IPS DF 4.7 (cell line): ENCODE measurements around the gene TSPAN15.

Experiments used
- DNase-seq: peaks from one replicate; pipeline ENCODE4 v3.0.0-alpha.2; 2013; ENCODE audit warnings: low spot score; ENCODE audit errors: extremely low read depth

The TSPAN15 gene

GRCh38 chr10:69416695-69417094 is 34.6 kb upstream of the TSPAN15 start, which contains the start of gene TACR2:
TSS of gene TACR2 (minus strand) at chr10:69416918. CDS start at chr10:69416323, 595 bp downstream.
- DNase-seq, result no peak

- DNase-seq, result no peak
Measured at GRCh38 chr10:69417542-69417941, 33.7 kb upstream of the TSPAN15 start.

- no peak for DNase-seq
Measured at GRCh38 chr10:69418052-69418752, 33.1 kb upstream of the TSPAN15 start.

- DNase-seq, result no peak
Measured at GRCh38 chr10:69419096-69419743, 32.0 kb upstream of the TSPAN15 start.

GRCh38 chr10:69419744-69420126 is 31.5 kb upstream of the TSPAN15 start:
- no peak for DNase-seq

- no peak for DNase-seq
Measured at GRCh38 chr10:69421611-69422308, 29.5 kb upstream of the TSPAN15 start.

- DNase-seq, result no peak
Measured at GRCh38 chr10:69422676-69423075, 28.6 kb upstream of the TSPAN15 start.

- DNase-seq, result no peak
Measured at GRCh38 chr10:69425041-69425440, 26.2 kb upstream of the TSPAN15 start.

- no peak for DNase-seq
Measured at GRCh38 chr10:69425511-69426298, 25.6 kb upstream of the TSPAN15 start.

- DNase-seq, result no peak
Measured at GRCh38 chr10:69426376-69426727, 24.9 kb upstream of the TSPAN15 start.

GRCh38 chr10:69428165-69428564 is 23.1 kb upstream of the TSPAN15 start:
- DNase-seq, result no peak

GRCh38 chr10:69434169-69434568 is 17.1 kb upstream of the TSPAN15 start:
- no peak for DNase-seq

GRCh38 chr10:69434926-69435325 is 16.3 kb upstream of the TSPAN15 start:
- no peak for DNase-seq

- DNase-seq, result no peak
Measured at GRCh38 chr10:69435966-69436520, 15.2 kb upstream of the TSPAN15 start.

- DNase-seq, result no peak
Measured at GRCh38 chr10:69437321-69438259, 13.7 kb upstream of the TSPAN15 start.

- DNase-seq, result no peak
Measured at GRCh38 chr10:69438536-69439349, 12.5 kb upstream of the TSPAN15 start.

GRCh38 chr10:69439350-69439739 is 11.9 kb upstream of the TSPAN15 start:
- DNase-seq, result no peak

GRCh38 chr10:69439813-69440506 is 11.3 kb upstream of the TSPAN15 start:
- DNase-seq, result no peak

GRCh38 chr10:69443354-69443753 is 7.9 kb upstream of the TSPAN15 start:
- DNase-seq, result no peak
